OCI-M2 (cell line): Measurements from ENCODE around the gene UMAD1.

Experiments
- DNase-seq: peaks from one replicate; lab custom pipeline; 2025; ENCODE audit not compliant: unreplicated experiment; lab: John Stamatoyannopoulos, UW

UMAD1 gene

GRCh38 chr7:7640221-7641128, at the start of gene UMAD1:
UMAD1 (plus strand) TSS chr7:7640752; CDS start chr7:7673372, 32,620 bp downstream.
- peak; percentile 79 for DNase-seq

- no peak for DNase-seq
These were observed 45.1 kb upstream of the UMAD1 start for GRCh38 chr7:7595451-7595850.

- DNase-seq: no peak
These were observed 44.4 kb upstream of the UMAD1 start for GRCh38 chr7:7596176-7596575.

- DNase-seq: no peak
These were observed 33.5 kb upstream of the UMAD1 start for GRCh38 chr7:7607010-7607409.

GRCh38 chr7:7609330-7609729, 31.2 kb upstream of the UMAD1 start:
- no peak for DNase-seq

- DNase-seq: no peak
These were observed 28.0 kb upstream of the UMAD1 start for GRCh38 chr7:7612519-7612918.

- DNase-seq: no peak
These were observed 27.3 kb upstream of the UMAD1 start for GRCh38 chr7:7613210-7613609.

GRCh38 chr7:7614018-7614741, 26.4 kb upstream of the UMAD1 start:
- no peak for DNase-seq

GRCh38 chr7:7617550-7617949, 23.0 kb upstream of the UMAD1 start:
- DNase-seq: no peak

GRCh38 chr7:7618410-7618809, 22.1 kb upstream of the UMAD1 start:
- no peak for DNase-seq

GRCh38 chr7:7620236-7620635, 20.3 kb upstream of the UMAD1 start:
- no peak for DNase-seq

GRCh38 chr7:7620644-7621210, 19.8 kb upstream of the UMAD1 start:
- no peak for DNase-seq

- no peak for DNase-seq
These were observed 12.1 kb upstream of the UMAD1 start for GRCh38 chr7:7628476-7628875.

GRCh38 chr7:7630626-7631329, 9.8 kb upstream of the UMAD1 start:
- no peak for DNase-seq

GRCh38 chr7:7639421-7639820, 1.1 kb upstream of the UMAD1 start:
- DNase-seq: no peak

GRCh38 chr7:7639847-7640220, 718 bp upstream of the UMAD1 start:
- DNase-seq: no peak

- DNase-seq: no peak
These were observed 644 bp downstream of the UMAD1 start for GRCh38 chr7:7641129-7641663.

- no peak for DNase-seq
These were observed 1.5 kb downstream of the UMAD1 start for GRCh38 chr7:7642081-7642480.

- DNase-seq: no peak
These were observed 7.0 kb downstream of the UMAD1 start for GRCh38 chr7:7647495-7648036.

GRCh38 chr7:7650682-7651206, 10.2 kb downstream of the UMAD1 start:
- DNase-seq: no peak

GRCh38 chr7:7651479-7651878, 10.9 kb downstream of the UMAD1 start:
- no peak for DNase-seq
